22Rv1 (cell line): ENCODE data around the gene CEL.

Experiments used
- H3K27ac ChIP-seq: fragments of 450-650 bp; 2 replicates; pipeline ENCODE4 v1.5.1; 2017
- CTCF ChIP-seq: fragments of 450-650 bp; IDR thresholded peaks from 2 replicates; pipeline ENCODE4 v1.5.1; 2017; ENCODE audit warnings: mild to moderate bottlenecking
- ZFX ChIP-seq: fragments of 450-650 bp; IDR thresholded peaks from 2 replicates; pipeline ENCODE4 v1.6.1; 2017; ENCODE audit warnings: antibody characterized with exemption, borderline replicate concordance

The CEL gene

GRCh38 chr9:133119846-133120500 is 58.2 kb downstream of the CEL start:
- TF ChIP-seq CTCF (no peak), ZFX (no peak)
- no peak overlapping the region for H3K27ac ChIP-seq

DNA sequence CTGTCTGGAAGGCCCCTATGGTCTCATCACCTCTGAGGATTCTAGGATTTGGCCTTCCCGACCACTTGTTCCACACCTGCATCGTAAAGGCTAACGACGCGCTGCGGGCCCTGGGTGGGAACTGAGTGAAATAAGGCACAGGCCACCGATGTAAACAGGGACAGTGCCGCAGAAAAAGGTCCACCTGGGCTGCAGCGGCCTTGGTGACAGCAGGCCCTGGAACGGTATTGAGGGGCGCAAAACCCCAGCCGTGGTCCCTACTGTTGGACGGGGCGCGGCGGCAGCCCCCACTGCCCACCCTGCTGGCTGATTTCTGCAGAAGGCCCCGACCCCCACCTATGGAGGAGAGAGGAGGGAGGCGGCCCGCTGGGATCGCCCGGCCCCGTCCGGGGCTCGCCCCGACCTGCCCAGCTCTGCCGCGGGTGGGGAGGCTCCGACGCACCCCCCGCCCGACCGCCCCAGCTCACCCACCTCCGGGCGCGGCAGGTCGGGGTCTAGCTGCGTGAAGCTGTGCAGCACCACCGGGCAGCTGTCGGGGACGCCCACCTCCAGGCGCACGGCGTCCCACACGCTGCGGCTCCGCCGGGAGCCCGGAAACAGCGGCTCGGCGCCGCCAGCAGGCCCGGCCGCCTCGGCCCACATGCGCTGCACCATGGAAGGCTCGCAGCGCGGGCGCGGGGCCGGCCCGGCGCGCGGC is 58.9 kb downstream of the CEL start:
- peak overlapping the region; percentile 51 for H3K27ac ChIP-seq
- TF ChIP-seq CTCF = no peak
